Ureter (tissue), 1 donor: ENCODE data around the gene SLC30A1. TPM values are rescaled to one million over a fixed set of nuclear protein-coding genes. Genes with fewer than 3 reads are reported as not detected.
"Not testable (repeated sequence)": the region's sequence is repeated elsewhere in the genome, so short reads cannot be mapped to it uniquely, and the experiment has no call there.

Experiments used
- DNase-seq: peaks from one replicate; pipeline ENCODE4 v3.0.0-alpha.2; 2020; ENCODE audit warnings: low spot score
- total RNA-seq: library from RNA; stranded (reverse); gene quantifications from one replicate; pipeline ENCODE4 v1.2.4, GENCODE V29; 2023
- donor health status: DM: yes; HTN: yes; CAD: no.

SLC30A1 gene, protein sequence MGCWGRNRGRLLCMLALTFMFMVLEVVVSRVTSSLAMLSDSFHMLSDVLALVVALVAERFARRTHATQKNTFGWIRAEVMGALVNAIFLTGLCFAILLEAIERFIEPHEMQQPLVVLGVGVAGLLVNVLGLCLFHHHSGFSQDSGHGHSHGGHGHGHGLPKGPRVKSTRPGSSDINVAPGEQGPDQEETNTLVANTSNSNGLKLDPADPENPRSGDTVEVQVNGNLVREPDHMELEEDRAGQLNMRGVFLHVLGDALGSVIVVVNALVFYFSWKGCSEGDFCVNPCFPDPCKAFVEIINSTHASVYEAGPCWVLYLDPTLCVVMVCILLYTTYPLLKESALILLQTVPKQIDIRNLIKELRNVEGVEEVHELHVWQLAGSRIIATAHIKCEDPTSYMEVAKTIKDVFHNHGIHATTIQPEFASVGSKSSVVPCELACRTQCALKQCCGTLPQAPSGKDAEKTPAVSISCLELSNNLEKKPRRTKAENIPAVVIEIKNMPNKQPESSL
- 28.9 TPM for total RNA-seq

DNA sequence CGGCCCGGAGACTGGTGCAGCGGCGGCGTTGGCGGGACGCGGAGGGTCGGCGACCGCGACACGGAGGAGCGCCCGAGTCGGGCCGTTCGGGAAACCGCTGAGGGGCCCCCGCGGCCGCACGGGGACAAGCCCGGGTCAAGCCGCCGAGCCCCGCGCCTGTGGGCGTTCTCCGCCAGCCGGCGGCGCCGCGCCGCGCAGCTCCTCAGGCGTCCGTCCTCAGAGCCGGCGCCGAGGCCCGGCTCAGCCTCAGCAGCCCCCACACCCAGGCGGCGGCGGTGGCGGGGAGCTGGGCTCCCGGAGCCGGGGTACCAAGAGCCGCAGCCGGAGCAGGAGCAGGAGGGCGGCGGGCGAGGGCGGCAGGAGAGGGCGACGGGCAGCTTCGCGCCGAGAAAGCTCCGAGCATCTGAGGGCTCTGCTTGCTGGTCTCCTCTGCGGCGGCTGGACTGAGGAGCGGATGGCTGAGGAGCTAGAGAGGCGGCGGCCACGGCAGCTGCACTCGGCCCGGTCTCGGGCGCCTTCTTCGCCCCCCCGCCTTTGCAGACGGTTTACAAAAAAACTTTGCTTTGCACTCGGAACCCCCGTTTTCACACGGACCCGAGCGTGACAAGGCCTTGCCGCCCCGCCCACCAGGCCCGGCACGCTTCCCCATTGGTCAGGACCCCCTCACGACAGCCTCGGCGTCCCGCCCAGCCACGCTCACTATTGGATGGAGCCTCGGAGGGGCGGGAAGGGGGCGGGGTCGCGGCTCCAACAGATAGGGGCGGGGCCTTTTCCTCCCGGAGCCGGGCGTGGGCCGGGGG is at the start of gene SLC30A1:
Gene SLC30A1 (minus strand): TSS at position 522 of the 800 bp plus-strand sequence. CDS start 549 bp downstream, outside the sequence.
- DNase-seq = peak; percentile 100

GRCh38 chr1:211628417-211628816 is 49.5 kb upstream of the SLC30A1 start:
- DNase-seq = no peak

DNA sequence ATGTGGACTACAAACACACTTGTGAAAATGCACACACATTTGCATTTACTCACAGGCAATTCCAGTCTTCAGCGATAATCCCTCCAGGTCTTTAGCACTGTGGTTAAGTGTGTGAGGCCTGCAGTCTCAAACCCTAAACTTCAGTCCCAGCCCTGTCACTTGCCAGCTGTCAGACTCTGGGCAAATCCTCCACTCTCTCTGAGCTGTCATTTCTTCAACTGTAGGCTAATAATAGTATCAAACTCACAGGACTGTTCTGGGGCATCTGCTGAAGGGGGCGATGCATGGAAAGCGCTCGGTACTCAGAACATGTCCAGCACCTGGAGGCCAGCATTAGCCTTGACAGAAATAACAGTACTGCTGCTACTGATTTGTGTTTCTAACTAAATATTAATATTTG is 48.3 kb upstream of the SLC30A1 start:
- no peak for DNase-seq

- DNase-seq = not testable (repeated sequence)
These were observed 46.9 kb upstream of the SLC30A1 start for GRCh38 chr1:211625866-211626265.

GRCh38 chr1:211625040-211625439 is 46.1 kb upstream of the SLC30A1 start:
- DNase-seq = no peak

DNA sequence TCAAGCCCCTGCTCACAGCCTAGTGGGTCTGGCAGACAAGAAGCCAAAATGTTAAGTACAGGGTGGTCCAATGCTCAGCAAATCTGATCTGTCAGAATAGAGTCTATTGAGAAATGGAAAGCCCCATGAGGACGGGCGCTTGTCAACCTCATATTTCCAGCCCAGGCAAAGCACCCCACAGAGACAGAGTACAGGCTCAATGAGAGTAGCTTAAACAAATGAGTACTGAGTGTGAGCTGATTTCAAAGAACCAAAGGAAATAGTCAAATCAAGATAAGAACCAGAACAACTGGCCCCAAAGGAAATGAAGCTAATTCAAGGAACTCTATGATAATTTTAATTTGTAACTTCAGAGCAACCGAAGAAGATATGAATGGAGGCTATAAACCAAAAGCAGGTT is 44.6 kb upstream of the SLC30A1 start:
- DNase-seq = no peak

GRCh38 chr1:211621447-211622198 is 42.7 kb upstream of the SLC30A1 start:
- DNase-seq = no peak

DNA sequence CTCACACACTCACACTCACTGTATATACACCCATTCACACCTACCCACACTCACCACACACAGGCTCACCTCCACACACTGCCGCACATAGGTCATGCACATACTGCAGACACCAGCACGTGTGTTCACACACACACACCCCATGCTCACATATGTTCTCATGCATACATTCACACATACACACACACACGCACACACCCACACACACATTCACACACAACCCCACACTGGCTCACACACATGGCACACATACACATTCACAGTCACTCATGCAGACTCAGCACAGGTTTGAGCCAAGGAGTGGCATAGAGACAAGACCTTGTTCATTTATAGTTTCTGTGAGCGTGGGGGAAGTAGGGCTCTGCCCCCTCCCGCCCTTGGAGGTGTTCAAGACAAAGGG is 41.1 kb upstream of the SLC30A1 start:
- DNase-seq = no peak

GRCh38 chr1:211619033-211619996 is 40.4 kb upstream of the SLC30A1 start:
- no peak for DNase-seq

DNA sequence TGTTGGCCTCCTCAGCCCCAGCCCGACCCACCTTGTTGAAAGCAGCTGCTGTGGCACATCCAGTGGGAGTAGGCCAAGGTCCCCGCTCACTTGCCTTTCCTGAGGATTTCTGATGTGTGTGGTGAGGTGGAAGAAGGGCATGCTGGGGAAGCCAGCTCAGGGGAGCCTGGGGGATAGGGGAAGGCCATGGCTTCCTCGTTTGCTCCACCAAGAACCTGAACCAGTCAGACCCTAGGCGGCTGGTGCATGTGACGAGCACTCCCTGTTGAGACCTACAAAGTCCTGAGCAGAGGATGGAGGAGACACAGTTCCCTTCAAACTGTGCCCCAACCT is 38.0 kb upstream of the SLC30A1 start:
- DNase-seq = no peak

- peak; percentile 73 for DNase-seq
These were observed 37.4 kb upstream of the SLC30A1 start for GRCh38 chr1:211616231-211616964.

DNA sequence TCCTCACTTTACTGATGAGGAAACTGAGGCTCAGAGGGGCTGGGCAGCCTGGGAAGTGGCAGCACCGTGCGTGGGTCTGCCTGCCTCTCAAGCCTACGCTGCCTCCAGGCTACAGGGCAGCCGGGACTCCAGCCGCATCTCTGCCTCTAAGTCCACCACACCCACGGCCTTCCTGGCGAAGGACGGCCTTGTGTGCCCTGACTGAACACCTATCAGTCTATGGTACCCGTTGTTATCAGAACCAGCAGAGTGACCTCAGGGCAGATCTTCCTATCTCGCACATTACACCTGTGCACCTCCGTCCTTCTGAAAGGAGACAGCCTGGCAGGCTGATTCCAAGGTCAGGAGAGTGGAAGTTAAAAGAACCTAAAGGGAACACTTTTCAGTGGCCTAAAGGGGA is 35.7 kb upstream of the SLC30A1 start:
- no peak for DNase-seq

DNA sequence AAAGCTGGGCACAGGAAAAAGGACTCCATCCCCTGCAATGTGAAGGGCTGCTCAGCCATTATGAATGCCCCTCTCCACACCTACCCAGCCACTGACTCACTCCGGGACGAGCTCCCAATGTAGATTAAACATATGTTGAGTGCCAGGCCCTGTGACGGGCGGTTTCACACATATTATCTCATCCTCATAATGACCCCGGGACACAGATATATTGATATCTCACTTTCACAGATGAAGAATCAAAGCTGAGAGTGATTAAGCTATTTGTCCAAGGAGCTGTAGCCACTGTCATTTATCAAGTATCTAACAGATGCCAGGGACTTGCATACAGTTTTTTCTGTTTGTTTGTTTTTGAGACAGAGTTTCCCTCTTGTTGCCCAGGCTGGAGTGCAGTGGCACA is 35.0 kb upstream of the SLC30A1 start:
- no peak for DNase-seq

GRCh38 chr1:211613108-211613947 is 34.4 kb upstream of the SLC30A1 start:
- peak; percentile 80 for DNase-seq

DNA sequence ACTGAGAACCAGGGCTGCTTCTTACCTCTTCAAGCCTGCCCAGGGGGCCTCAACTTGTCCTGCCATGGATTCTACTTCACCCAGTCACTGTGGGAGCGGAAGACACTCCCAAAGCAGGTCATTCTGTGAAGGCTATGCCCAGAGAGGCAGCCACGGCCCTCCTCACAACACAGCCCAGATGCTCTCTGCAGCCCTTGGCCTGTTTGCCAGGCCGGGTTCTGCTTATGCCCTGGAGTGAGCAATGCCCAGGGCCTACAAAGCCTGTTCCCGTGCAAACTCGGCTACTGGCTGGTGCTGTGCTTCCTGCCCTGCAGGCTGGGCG is 33.8 kb upstream of the SLC30A1 start:
- DNase-seq = no peak

DNA sequence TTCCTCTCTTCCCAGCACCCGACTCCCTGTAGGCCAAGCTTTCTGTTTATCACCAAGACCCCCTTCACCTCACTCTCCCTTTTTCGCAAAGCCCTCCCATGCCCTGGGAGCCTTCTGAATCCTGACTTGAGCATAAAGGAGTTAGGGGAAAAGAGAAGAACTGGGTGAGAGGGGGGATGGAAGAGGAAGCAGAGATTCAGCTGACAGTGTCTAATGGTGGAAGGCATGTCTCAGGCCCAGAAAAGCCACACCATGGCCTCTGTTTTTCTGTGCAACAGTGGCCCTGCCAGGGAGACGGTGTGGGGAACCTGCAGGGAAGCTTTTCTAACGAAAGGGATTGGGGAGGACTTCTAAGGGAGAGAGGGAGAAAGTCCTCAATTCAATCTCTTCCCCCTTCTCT is 32.9 kb upstream of the SLC30A1 start:
- no peak for DNase-seq

DNA sequence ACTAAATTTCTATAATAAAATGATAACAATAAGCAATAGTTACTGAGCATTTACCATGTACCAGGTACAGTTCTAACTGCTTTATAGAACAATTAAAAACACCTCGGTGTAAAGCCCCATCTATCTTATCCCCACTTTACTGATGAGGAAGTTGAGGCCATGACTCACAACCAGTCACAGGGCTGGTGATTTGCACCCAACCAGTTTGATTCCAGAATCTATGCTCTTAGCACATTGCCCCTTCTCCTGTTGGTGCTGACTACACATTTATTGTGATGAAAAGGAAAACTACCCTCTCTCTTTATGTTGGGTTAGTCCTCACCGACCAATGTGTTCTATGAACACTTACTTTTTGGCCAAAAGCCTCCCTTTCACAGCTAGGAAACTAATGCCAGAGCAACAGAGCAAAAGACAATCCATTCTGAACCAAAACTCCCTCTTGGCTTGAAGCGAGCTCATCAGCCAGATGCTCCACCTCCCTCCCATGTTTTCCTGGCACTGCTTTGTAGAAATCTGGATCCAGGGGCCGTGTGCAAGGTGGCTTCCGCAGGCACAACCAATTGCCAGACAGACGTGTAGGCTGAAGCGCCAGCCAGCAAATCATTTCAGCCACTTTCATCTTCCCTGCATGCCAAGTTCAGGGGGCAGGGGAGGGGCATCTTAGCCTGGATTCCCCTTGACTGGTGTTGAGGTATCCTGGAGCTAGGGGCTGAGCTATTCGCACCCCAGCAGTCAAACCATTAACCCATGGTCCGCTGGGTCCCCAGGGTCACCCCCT is 32.0 kb upstream of the SLC30A1 start:
- peak; percentile 51 for DNase-seq

DNA sequence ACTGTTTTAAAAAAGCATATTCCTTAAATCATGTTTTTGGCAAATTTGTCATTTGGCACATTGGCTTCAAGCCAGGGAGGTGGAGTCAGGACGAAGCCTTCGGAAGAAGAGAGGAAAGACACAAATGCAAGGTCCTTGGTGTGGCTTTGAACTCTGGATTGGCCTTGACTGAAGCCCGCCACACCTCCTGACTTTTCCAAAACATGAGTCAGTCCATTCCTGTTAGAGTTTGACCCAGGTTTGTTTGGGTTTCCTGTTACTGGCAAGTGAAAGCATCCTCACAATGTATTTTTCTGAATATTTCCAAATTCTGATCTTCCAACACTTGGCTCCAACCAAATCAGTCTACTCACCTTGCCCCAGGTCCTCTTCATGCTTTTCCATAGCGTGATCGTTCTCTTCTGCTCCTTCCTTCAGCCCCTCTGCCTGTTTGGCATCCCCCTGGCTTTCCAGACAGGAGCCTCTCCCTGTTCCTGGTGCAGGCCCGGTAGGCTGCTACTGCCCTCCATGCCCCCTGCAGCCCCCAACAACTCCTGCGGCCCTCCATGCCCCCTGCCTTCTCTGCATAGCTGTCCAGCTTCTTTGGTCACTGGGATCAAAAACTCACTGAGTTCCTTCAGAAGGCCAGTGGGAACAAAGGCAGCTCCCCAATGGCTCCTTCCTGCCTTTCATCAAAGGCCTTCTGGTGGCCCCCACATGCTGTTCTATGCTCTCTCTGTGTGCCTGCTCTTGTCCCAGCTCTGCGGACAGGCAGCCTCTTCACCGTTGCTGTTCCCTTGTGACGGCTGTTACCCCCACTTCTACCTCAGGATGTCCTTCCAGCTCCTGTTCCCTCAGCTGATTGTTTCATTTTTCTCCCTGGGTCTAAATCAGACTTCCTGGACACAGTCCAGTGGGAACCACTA is 30.4 kb upstream of the SLC30A1 start:
- DNase-seq = no peak
